Measurements from ENCODE around the gene SOD1.
"Not testable (repeated sequence)": the region's sequence is repeated elsewhere in the genome, so short reads cannot be mapped to it uniquely, and the experiment has no call there.

GRCh38 chr21:31651491-31651890, 8.0 kb upstream of the SOD1 start:
- not testable (repeated sequence) for TF ChIP-seq EP300, CTCF, POLR2A, POLR2AphosphoS5 (IDR thresholded peaks at IDR 0.05)

Data from gastroesophageal sphincter (tissue), 3 donors.